ENCODE results near the gene SLBP. TPM values are rescaled to one million over a fixed set of nuclear protein-coding genes. Genes with fewer than 3 reads are reported as not detected.

SLBP gene
- total RNA-seq, 1 donor from 2014 or later, result 114 TPM

GRCh38 chr4:1721666-1722550 lies 9.8 kb upstream of the SLBP start:
- TF ChIP-seq, protein P1, sequence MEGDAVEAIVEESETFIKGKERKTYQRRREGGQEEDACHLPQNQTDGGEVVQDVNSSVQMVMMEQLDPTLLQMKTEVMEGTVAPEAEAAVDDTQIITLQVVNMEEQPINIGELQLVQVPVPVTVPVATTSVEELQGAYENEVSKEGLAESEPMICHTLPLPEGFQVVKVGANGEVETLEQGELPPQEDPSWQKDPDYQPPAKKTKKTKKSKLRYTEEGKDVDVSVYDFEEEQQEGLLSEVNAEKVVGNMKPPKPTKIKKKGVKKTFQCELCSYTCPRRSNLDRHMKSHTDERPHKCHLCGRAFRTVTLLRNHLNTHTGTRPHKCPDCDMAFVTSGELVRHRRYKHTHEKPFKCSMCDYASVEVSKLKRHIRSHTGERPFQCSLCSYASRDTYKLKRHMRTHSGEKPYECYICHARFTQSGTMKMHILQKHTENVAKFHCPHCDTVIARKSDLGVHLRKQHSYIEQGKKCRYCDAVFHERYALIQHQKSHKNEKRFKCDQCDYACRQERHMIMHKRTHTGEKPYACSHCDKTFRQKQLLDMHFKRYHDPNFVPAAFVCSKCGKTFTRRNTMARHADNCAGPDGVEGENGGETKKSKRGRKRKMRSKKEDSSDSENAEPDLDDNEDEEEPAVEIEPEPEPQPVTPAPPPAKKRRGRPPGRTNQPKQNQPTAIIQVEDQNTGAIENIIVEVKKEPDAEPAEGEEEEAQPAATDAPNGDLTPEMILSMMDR (conservative IDR thresholded peaks at IDR 0.05; ENCODE audit: low read depth, low read length), result no peak
- peak overlapping the region; percentile 76 for H3K4me3 ChIP-seq (ENCODE audit: low read depth, low read length)
- no peak for DNase-seq (ENCODE audit: low read depth)

DNA sequence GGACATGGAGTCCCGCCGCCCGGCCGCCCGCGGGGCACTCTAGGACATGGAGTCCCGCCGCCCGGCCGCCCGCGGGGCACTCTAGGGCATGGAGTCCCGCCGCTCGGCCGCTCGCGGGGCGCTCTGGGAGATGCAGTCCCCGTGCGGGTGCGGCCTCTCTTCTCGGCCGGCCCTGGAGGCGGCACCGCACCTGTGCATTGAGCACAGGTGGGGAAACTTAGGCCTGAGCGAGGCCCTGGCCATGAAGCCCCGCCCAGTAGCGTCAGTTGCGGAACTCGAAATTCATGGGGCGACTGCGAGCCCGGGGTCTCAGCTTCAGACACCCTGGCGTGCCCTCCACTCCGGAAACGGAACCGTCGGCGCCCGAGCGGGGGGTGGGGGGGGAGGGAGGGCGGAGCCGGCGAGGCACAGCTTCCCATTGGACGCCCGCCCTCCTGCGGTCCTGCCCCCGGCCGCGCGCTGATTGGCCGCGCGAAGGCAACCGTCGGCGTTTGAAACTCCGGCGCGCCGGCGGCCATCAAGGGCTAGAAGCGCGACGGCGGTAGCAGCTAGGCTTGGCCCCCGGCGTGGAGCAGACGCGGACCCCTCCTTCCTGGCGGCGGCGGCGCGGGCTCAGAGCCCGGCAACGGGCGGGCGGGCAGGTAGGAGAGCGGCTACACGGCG lies 9.0 kb upstream of the SLBP start, which contains the start of the genes TACC3 and TMEM129:
TSS of gene TACC3 (plus strand) at position 519 of the 663 bp plus-strand sequence. CDS start 1,901 bp downstream, outside the sequence.
TSS of gene TMEM129 (minus strand) at position 321 of the 663 bp plus-strand sequence. CDS start 486 bp downstream, outside the sequence.
- TF ChIP-seq, protein P1 (conservative IDR thresholded peaks at IDR 0.05; ENCODE audit: low read depth, low read length), result no peak
- peak; percentile 52 for DNase-seq (ENCODE audit: low read depth)
- H3K4me3 ChIP-seq (ENCODE audit: low read depth, low read length), result peak within 1 kb of the TSS; percentile 76

- TF ChIP-seq, protein P1 (conservative IDR thresholded peaks at IDR 0.05; ENCODE audit: low read depth, low read length), result no peak
- DNase-seq (ENCODE audit: low read depth), result no peak
- H3K4me3 ChIP-seq (ENCODE audit: low read depth, low read length), result peak overlapping the region; percentile 76
These were observed 8.3 kb upstream of the SLBP start for GRCh38 chr4:1720163-1720983.

GRCh38 chr4:1718095-1718850 lies 6.2 kb upstream of the SLBP start:
- no peak overlapping the region for H3K4me3 ChIP-seq (ENCODE audit: low read depth, low read length)
- TF ChIP-seq, protein P1 (conservative IDR thresholded peaks at IDR 0.05; ENCODE audit: low read depth, low read length), result no peak
- DNase-seq (ENCODE audit: low read depth), result no peak

GRCh38 chr4:1717129-1718094 lies 5.3 kb upstream of the SLBP start:
- DNase-seq (ENCODE audit: low read depth), result no peak
- TF ChIP-seq, protein P1 (conservative IDR thresholded peaks at IDR 0.05; ENCODE audit: low read depth, low read length), result no peak
- H3K4me3 ChIP-seq (ENCODE audit: low read depth, low read length), result no peak overlapping the region

All from epithelial cell of proximal tubule (primary cell).